Loucy (cell line): Measurements from ENCODE around the gene LCN15.

Source experiments
- H2AFZ ChIP-seq: fragments of 200-600 bp; sonication (generic); 2 replicates; pipeline ENCODE4 v1.6.0; 2016; ENCODE audit warnings: antibody characterized with exemption, mild to moderate bottlenecking, low read length, moderate library complexity
- H3F3A ChIP-seq: fragments of 200-600 bp; 2 replicates; pipeline ENCODE4 v1.6.0; 2016; ENCODE audit warnings: antibody characterized with exemption, low read depth, mild to moderate bottlenecking
- H3K27me3 ChIP-seq: fragments of 200-600 bp; sonication (generic); 2 replicates; pipeline ENCODE4 v1.6.1; 2014; ENCODE audit warnings: low read length, mild to moderate bottlenecking; ENCODE audit not compliant: insufficient read depth, poor library complexity, severe bottlenecking
- H3K36me3 ChIP-seq: fragments of 200-600 bp; sonication (generic); 2 replicates; pipeline ENCODE4 v1.6.1; 2016; ENCODE audit warnings: low read length; ENCODE audit not compliant: insufficient read depth
- H3K4me1 ChIP-seq: fragments of 200-600 bp; sonication (generic); 2 replicates; pipeline ENCODE4 v1.5.1; 2014; ENCODE audit warnings: low read length, mild to moderate bottlenecking; ENCODE audit not compliant: insufficient read depth, poor library complexity, severe bottlenecking
- H3K4me2 ChIP-seq: fragments of 200-600 bp; sonication (generic); 2 replicates; pipeline ENCODE4 v1.6.0; 2014; ENCODE audit warnings: antibody characterized with exemption, low read length, low read depth, mild to moderate bottlenecking; ENCODE audit not compliant: poor library complexity, severe bottlenecking
- H3K4me3 ChIP-seq: fragments of 200-600 bp; sonication (generic); 2 replicates; pipeline ENCODE4 v1.5.1; 2014; ENCODE audit warnings: low read length, mild to moderate bottlenecking, mixed read lengths; ENCODE audit not compliant: poor library complexity, severe bottlenecking
- H3K79me2 ChIP-seq: fragments of 200-600 bp; sonication (generic); 2 replicates; pipeline ENCODE4 v1.6.1; 2014; ENCODE audit warnings: low read length; ENCODE audit not compliant: insufficient read depth
- H3K9ac ChIP-seq: fragments of 200-600 bp; sonication (generic); 2 replicates; pipeline ENCODE4 v1.6.0; 2014; ENCODE audit warnings: mild to moderate bottlenecking, low read depth, low read length, moderate library complexity; ENCODE audit not compliant: poor library complexity, severe bottlenecking
- H3K9me2 ChIP-seq: fragments of 200-600 bp; sonication (generic); replicated peaks from 2 replicates; pipeline ENCODE4 v1.6.1; 2016; ENCODE audit warnings: low read depth, low read length, mixed read lengths
- H3K9me3 ChIP-seq: fragments of 200-600 bp; sonication (generic); 2 replicates; pipeline ENCODE4 v1.6.1; 2014; ENCODE audit warnings: mild to moderate bottlenecking, antibody characterized with exemption, low read length, low read depth; ENCODE audit not compliant: insufficient read depth
- H4K20me1 ChIP-seq: fragments of 200-600 bp; sonication (generic); 2 replicates; pipeline ENCODE4 v1.6.0; 2014; ENCODE audit warnings: antibody characterized with exemption, low read length, mild to moderate bottlenecking; ENCODE audit not compliant: insufficient read depth, poor library complexity, severe bottlenecking
- CTCF ChIP-seq: fragments of 200-600 bp; sonication (generic); conservative IDR thresholded peaks from 2 replicates; pipeline ENCODE4 v1.5.1; 2014; ENCODE audit warnings: mild to moderate bottlenecking, antibody characterized with exemption, low read length
- EZH2phosphoT487 ChIP-seq: fragments of 200-600 bp; IDR thresholded peaks from 2 replicates; pipeline ENCODE4 v1.6.1; 2018; ENCODE audit warnings: antibody characterized with exemption, mild to moderate bottlenecking, moderate library complexity, borderline replicate concordance

Gene LCN15

GRCh38 chr9:136784997-136785361, 20.7 kb upstream of the LCN15 start:
- no peak overlapping the region for H3K9ac ChIP-seq
- TF ChIP-seq EZH2phosphoT487: no peak
- no peak for TF ChIP-seq CTCF
- no peak overlapping the region for H2AFZ ChIP-seq

GRCh38 chr9:136784249-136784996, 20.1 kb upstream of the LCN15 start:
- no peak overlapping the region for H3K9ac ChIP-seq
- H3K9me3 ChIP-seq: no peaks in the 10 kb centered on the region
- H3F3A ChIP-seq: no peaks in the 10 kb centered on the region
- no peak overlapping the region for H3K4me3 ChIP-seq
- H3K4me2 ChIP-seq: no peak overlapping the region
- no peak overlapping the region for H2AFZ ChIP-seq
- no peaks in the 10 kb centered on the region for H3K79me2 ChIP-seq
- H4K20me1 ChIP-seq: no peaks in the 10 kb centered on the region
- peaks cover 7% of the 10 kb centered on the region for H3K4me1 ChIP-seq
- TF ChIP-seq CTCF (peak; percentile 56), EZH2phosphoT487 (no peak)
- H3K36me3 ChIP-seq: no peaks in the 10 kb centered on the region
- no peaks in the 10 kb centered on the region for H3K9me2 ChIP-seq
- no peaks in the 10 kb centered on the region for H3K27me3 ChIP-seq

More at GRCh38 chr9:136784997-136785361, 20.7 kb upstream of the LCN15 start:
- Histone ChIP-seq H3F3A (no peaks in the 10 kb centered on the region), H3K36me3 (no peaks in the 10 kb centered on the region), H3K9me2 (no peaks in the 10 kb centered on the region), H3K4me2 (no peak overlapping the region), H4K20me1 (no peaks in the 10 kb centered on the region), H3K79me2 (no peaks in the 10 kb centered on the region), H3K9me3 (no peaks in the 10 kb centered on the region), H3K4me3 (no peak overlapping the region), H3K27me3 (no peaks in the 10 kb centered on the region), H3K4me1 (peaks cover 7% of the 10 kb centered on the region)

GRCh38 chr9:136782452-136782851, 18.1 kb upstream of the LCN15 start:
- Histone ChIP-seq H3K4me2 (no peak overlapping the region), H3K27me3 (no peaks in the 10 kb centered on the region), H3K4me3 (no peak overlapping the region), H3F3A (no peaks in the 10 kb centered on the region), H4K20me1 (no peaks in the 10 kb centered on the region), H3K9me2 (no peaks in the 10 kb centered on the region), H3K4me1 (no peaks in the 10 kb centered on the region), H2AFZ (no peak overlapping the region), H3K36me3 (no peaks in the 10 kb centered on the region), H3K79me2 (no peaks in the 10 kb centered on the region), H3K9ac (no peak overlapping the region), H3K9me3 (no peaks in the 10 kb centered on the region)
- no peak for TF ChIP-seq CTCF
- TF ChIP-seq EZH2phosphoT487: no peak
